HTR-8/SVneo (cell line): Measurements from ENCODE around the gene TOR1AIP2.
"Not testable (repeated sequence)": the region's sequence is repeated elsewhere in the genome, so short reads cannot be mapped to it uniquely, and the experiment has no call there.

Experiments used
- DNase-seq: peaks from one replicate; pipeline ENCODE4 v3.0.0; 2011; ENCODE audit warnings: low spot score, mixed read lengths; ENCODE audit not compliant: insufficient read length
- FAIRE-seq: peaks from 2 replicates; lab custom pipeline; 2011; peaks lifted over from hg19 to GRCh38; lab: Jason Lieb, UNC

The TOR1AIP2 gene

DNA sequence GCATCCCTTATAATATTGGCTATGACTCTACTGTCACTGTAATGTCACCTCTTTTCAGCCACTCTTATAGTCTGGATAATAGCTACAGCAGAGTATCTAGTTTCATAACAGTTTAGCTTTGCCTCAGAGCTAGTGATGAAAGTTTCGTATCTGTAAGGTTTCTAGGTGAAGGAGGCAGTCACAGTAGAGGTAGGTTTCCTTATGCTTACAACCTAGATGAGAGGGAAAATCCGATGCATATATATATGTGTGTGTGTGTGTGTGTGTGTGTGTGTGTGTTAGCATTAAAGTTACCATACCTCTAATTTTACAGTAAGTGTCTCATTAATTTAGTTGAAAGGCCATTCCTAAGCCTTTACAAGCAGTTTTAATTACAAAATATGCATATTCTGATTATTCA, 2.2 kb upstream of the TOR1AIP2 start:
- DNase-seq: no peak
- no peak for FAIRE-seq

DNA sequence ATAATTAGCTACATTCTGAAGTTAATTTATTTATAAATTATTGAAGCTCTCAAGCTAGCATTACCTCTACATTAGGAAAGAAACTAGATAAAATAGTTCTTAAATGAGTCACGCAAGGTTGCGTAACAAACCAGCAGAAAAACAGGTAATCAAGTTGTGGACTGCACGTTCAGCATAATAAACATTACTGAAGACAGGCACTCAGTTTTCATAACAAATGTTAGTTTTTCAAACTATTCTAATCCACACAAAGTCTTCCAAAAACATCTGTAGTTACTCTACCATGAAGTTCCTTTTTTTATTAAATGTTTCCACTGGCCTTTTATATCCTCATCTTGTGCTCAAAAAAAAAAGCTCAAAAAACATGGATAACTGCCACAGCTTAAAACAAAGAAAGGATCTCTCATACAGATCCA, 1.3 kb downstream of the TOR1AIP2 start:
- FAIRE-seq (no peak), DNase-seq (no peak)

DNA sequence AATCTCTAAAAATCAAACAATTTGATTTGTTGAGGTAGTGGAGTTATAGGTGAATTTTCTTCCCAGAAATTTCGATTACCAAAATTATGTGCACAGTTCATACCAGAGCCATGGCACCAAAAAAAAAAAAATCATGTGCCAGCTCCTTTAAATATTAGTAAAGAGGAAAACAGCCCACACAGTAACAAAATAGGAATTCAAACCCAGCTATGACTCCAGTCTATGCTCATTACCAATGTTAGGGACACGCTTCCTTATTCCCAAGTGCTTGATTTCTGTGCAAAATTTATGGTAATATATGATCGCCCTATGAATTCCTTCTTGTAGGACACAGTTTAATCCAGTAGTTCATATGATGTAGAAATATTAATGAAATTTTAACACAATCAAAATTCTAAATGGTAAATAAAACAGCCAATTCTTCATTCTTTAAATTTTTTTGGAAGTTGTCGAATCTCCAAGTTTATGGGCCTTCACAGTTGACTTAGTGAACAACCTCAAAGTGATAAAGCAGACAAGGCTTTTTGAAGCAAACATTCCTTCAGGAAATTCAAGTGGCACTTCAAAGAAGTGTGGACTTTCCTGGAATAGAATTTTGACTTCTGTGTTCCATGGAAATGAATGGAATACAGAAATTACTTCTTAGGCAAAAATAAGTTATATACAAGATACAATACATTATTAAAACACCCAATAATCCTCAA, 1.9 kb downstream of the TOR1AIP2 start:
- no peak for DNase-seq
- no peak for FAIRE-seq

DNA sequence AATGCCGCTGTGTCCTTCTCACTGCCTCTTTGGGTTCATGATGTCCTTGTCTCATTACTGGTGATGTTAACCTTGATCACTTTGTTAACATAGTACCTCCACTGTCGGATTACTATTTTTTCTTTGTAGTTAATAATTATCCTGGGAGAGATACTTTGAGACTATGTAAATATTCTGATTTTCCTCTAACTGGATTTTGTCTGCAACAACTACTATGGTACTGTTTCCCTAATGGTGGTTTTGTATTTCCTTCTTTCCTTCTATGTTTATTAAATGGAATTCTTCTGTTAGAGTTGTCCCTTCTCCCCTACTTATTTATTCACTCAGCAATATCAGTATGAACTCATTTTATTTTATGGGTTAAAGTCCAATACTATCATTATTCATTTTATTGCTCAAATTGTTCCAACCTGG, 4.2 kb downstream of the TOR1AIP2 start:
- FAIRE-seq (no peak), DNase-seq (no peak)

DNA sequence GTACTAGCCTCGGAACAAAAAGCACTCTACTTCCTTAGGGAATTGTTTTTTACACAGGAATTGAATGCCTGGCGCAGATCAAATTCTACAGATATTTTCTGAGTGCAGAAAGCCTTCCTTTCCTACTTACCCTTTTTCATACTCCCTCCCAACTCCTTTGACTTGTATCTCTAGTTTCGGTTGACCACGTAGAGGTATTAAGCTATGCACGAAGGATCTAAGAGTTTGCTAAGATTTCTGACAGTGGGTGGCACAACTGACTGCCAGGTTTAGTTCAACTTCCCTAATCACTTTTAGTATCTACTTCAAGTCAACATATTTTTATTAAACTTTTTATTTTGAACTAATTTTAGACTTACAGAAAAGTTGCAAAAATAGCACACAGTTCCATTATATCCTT, 5.0 kb downstream of the TOR1AIP2 start:
- DNase-seq (no peak), FAIRE-seq (no peak)

DNA sequence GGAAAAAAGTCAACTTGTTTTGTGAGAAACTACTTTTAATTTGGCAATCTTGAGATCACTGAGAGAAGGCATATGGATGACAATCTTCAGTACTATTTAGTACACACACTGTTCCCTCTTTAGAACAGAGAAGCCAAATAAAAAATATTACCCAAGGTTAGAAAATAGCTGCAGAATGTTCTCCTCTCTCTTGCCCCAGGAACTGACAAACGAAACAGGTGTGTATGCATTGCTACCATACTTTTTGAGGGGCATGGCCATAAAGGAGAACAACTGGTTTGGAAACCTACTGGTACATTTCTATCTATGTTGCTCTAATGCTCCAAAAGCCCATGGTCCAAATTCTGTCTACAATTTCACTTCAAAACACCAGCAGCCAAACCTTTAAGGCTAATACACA, 5.7 kb downstream of the TOR1AIP2 start:
- no peak for FAIRE-seq
- DNase-seq: no peak

DNA sequence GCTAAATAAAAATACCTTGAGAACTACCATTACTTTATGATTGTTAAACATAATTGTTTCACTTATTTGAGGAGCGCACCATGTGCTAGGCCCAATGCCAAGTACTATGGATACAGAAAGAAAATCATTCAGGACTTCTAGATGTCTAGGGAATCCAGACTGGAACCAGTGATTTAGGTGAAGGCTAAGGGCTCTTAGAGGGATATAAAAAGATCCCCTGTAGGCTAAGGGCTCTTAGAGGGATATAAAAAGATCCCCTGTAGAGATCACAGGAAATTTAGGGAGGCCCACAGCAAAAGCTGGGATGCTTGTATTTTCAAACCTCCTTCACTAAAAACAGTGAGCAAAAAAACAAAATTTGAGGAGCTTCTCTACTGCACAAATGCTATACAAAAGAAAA, 6.7 kb downstream of the TOR1AIP2 start:
- no peak for DNase-seq
- no peak for FAIRE-seq

DNA sequence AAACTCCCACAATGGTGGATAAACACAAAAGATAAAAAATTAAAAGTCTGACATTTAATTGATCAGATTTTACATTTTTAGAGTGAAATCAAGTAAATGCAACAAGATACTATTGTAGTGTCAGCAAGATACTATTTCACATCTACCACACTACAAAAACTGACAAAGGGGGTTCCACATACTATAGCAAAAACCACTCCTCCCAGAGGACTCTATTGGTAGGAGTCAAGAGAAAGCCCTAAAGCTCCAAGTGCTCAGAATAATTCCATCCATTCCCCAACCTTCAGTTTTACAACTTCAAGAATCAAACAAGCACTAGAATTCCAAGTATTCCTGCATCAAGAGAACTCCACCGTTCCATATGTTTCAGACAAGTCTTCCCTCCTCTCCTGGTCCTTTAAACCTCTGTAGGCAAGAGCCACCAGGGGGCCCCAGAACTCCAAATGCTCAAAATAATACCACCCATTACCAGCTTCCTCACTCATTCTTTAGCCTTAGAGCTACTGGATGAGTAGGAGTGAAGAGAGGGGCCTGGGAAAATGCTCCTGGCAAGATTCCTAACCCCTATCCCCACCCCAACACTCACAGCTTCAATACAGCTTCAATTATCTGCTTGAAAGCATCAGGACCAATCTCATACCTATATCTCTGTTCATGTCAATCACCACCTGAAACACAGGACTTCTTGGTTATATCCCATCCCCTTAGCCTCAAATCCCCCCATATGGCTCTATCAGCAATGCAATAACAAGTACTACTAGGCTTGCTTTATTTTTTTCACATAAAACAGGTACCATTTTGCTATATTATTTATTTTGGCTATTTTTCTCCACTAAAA, 9.9 kb downstream of the TOR1AIP2 start:
- FAIRE-seq (no peak), DNase-seq (peak; percentile 63)

DNA sequence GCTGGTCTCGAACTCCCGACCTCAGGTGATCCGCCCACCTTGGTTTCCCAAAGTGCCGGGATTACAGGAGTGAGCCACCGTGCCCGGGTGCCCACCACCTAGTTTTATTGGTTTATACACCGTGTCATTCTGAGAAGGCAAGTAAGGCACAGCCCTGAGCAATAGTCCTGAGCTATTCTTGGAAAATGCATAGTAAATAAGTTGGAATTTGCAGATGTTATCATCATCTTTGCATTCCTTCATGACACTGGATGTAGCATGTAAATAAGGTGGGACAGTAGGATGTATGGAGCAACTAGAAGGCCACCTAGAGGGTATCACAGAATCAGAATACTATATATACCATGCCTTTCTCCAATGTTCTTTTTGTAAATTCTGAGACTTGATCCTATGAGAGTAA, 11.0 kb downstream of the TOR1AIP2 start:
- no peak for DNase-seq
- no peak for FAIRE-seq

DNA sequence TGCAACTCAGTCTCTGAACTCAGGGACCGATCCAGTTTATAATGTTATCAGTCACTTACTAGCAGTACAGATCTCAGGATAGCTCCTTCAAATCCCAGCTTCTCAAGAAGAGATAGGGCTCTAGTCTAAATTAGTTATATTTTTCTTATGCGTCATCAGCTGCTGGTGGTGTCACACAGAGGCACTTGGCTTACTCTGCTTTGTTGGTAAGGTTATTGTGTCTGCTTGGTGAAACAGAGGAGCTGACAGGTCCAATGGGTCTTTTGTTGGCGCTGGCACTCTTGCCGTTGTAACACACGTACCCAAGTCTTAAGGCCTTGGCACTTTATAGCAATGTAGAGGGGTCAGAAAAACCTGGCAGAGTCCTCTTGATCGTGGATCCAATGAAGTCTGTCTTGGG, 12.2 kb downstream of the TOR1AIP2 start:
- FAIRE-seq (no peak), DNase-seq (no peak)

DNA sequence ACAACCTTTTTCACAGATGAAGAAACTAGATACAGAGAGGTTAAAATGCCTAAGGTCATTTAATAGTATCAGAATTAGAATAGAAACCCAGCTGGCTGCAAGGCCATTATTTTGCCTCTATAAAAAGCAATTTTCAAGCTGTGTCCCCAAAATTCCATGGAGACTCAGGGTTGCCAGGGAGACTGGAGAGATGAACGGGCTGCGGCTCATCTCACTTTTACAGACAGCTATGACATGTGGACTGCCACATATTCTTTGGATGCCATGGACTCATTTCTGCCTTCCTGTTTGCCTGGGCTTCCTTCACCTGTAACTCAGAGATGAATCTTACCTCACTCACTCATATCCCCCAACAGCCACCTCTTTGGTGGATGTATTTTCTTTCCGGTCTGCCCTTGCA, 17.0 kb downstream of the TOR1AIP2 start:
- FAIRE-seq (no peak), DNase-seq (no peak)

DNA sequence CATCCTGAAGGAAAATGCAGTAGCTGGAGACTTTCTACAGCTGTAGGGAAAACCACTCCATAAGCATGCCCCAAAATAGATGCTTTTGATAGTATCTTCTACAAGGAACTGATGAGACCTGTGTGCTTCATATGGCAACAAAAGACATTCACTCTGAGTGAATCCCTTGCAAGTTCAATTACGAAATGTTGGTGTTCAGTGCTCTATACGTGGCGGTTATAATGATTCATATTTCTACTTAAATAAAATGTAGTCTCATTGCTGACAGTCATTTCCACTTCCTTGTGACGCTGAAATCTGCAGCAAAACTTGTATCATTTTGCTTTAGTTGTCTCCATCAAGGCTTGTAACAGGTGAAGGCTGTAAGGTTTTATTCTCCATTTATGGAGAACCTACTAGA, 20.6 kb downstream of the TOR1AIP2 start:
- no peak for DNase-seq

DNA sequence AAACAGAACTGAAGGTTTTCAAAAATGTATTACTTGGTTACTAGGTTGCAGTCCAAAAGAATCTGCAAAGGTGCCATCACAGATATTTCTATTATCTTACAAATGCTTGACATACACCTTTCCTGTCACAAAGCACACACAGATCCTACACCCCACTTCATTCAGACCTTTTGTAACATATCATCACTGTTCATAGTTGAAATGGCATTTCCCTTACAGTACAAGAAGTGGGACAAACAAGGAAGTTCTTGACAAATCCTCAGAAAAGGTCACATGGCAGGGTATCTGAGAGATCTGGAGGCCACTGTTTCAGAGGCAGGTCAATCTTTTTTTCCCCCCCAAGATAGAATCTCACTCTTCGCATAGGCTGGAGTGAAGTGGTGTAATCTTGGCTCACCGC, 21.3 kb downstream of the TOR1AIP2 start:
- no peak for DNase-seq
- no peak for FAIRE-seq

More for the DNA sequence above, 20.6 kb downstream of the TOR1AIP2 start:
- FAIRE-seq: no peak

DNA sequence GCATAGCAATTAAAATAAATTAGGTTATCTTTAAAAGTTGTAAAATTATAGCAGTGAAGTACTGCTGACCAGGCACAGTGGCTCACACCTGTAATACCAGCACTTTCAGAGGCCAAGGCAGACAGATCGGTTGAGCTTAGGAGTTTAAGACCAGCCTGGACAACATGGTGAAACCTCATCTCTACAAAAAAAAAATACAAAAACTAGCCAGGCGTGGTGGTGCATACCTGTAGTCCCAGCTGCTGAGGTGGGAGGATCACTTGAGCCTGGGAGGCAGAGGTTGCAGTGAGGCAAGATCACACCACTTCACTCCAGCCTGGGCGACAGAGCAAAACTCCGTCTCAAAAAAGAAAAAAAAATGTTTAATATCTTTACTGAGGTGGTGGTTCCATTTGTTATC, 21.8 kb downstream of the TOR1AIP2 start:
- not testable (repeated sequence) for DNase-seq, FAIRE-seq

DNA sequence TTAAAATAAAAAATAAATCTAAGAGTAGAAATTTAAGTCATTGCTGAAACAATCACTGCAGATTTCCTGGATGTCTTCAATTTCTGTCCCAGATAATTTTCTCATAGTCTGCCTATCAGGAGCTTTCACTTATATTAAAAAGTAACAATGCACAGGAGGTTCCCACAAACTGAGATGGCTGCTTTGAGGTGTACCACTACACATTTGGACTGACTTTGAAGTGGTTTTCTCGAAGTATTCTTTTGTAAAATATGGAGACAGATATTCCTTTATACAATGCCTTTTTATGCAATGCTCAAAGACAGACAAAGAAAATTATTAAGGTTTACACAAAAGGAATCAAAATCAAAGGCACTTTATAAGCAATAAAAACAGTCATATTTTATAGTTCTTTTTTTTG, 24.5 kb downstream of the TOR1AIP2 start:
- no peak for FAIRE-seq

DNA sequence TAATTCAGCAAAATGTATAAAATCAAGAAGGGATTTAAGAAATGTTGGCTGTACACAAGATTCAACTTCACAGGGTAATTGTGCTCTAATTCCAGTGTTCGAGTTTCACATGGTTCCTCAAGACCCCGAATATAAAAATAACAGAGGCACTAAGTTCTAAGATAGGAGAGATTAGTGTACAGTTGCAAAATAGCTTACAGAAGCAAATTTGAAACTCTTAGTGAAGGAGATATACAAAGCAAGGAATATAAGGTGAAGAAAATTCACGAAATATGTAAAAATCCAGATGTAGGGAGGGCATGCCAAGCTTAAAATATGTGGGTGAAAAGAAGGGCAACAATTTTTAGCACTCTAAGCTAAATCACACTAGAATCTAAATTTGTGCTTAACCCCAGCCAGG, 29.4 kb downstream of the TOR1AIP2 start:
- DNase-seq (no peak), FAIRE-seq (no peak)

More for the DNA sequence above, 24.5 kb downstream of the TOR1AIP2 start:
- DNase-seq: no peak

DNA sequence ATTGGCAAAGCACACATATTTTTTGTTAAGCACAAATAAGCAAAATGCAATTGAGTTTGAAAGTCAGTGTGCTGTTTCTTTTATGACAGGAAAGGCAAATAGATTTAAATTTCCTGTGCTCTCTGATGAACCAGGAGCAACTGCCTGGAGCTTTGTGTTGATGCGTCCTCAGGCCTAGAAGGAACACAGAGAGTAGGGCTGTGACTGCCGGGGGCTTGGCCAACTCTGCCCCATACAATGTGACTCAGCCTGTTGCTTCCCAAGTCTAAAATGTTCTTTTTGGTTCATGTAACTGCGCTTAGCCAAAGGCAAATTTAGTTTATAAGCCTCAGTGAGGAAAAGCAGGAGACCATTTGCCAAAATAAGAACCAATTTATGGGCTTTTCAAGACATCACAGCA, 37.5 kb downstream of the TOR1AIP2 start:
- DNase-seq (no peak), FAIRE-seq (no peak)

DNA sequence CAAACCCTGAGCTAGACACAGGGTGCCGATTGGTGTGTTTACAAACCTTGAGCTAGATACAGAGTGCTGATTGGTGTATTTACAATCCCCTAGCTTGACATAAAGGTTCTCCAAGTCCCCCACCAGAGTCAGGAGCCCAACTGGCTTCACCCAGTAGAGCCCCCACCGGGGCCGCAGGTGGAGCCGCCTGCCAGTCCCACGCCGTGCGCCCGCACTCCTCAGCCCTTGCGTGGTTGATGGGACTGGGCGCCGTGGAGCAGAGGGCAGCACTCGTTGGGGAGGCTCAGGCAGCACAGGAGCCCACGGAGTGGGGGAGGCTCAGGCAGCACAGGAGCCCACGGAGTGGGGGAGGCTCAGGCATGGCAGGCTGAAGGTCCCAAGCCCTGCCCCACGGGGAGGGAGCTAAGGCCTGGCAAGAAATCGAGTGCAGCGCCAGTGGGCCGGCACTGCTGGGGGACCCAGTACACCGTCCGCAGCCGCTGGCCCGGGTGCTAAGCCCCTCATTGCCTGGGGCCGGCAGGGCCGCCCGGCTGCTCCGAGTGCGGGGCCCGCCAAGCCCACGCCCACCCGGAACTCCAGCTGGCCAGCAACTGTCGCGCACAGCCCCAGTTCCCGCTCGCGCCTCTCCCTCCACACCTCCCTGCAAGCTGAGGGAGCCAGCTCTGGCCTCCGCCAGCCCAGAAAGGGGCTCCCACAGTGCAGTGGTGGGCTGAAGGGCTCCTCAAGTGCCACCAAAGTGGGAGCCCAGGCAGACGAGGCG, 40.7 kb downstream of the TOR1AIP2 start:
- not testable (repeated sequence) for DNase-seq, FAIRE-seq

DNA sequence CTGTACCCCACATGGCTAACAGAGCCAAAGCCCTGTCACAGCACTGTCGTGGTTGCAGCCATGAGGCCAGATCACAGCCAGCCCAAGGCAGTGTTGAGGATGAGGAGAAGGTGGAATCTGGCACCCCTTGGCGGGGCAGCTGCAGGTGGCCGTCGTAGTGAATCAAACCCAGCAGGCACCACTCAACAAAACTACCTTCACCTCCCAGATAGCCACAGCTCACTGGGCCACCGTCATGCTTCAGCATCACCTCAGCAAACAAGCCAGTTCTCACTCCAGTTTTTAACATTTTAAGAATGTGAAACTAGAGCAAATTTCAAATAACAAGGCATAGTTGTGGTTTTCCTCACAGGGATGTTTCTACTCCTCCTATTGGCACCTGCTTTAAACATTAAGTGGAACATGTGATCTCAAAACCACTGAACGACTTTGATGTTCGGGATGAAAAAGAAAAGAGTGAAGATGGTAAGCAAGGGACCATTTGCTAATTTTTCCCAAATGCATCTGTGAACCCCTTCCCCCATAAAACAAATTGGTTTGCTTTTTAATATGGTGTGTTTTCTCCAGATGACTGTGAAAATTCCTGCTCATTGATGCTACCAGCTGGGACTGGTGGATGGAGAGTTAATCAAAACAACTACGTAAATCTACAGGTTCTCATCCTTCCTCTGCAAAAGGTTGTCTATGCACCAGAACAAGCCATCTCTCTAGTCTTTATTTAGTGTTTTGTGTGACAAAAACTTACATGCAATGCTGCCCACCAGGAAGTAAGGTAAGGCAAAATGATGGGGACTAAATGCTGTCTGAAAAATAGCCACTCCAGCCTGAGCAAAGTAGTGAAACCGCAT, 45.5 kb downstream of the TOR1AIP2 start:
- DNase-seq: no peak
- no peak for FAIRE-seq

DNA sequence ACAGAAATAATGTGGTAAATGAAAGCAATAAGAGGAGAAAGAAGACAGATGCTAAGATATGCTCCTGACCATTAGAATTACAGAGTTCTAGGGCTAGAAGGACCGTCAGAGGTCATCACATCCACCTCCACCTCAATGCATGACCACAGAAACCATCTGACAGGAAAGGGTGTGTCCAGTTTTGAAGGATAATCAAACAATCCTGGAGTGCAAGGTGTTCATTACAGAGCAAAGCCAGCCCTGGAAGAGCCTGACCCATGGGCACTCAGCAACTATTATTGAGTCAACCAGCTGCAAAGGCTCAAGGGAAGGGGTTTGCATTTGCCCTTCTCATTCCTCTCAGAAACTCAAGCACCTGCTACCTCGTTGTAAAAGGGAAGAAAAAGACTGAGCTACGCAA, 46.4 kb downstream of the TOR1AIP2 start:
- DNase-seq (no peak), FAIRE-seq (no peak)
